ENCODE measurements around the gene NOS1AP.
"Not testable (repeated sequence)": the region's sequence is repeated elsewhere in the genome, so short reads cannot be mapped to it uniquely, and the experiment has no call there.

The NOS1AP gene

GRCh38 chr1:162059721-162060120 lies 9.8 kb upstream of the NOS1AP start:
- no peak for DNase-seq (ENCODE audit: low spot score)

- no peak for DNase-seq (ENCODE audit: low spot score)
Measured at GRCh38 chr1:162060314-162060713, 9.2 kb upstream of the NOS1AP start.

GRCh38 chr1:162062542-162063015 lies 6.9 kb upstream of the NOS1AP start:
- DNase-seq (ENCODE audit: low spot score) = no peak

- no peak for DNase-seq (ENCODE audit: low spot score)
Measured at GRCh38 chr1:162065016-162065415, 4.5 kb upstream of the NOS1AP start.

- not testable (repeated sequence) for DNase-seq (ENCODE audit: low spot score)
Measured at GRCh38 chr1:162066836-162067235, 2.7 kb upstream of the NOS1AP start.

GRCh38 chr1:162067466-162067865 lies 2.0 kb upstream of the NOS1AP start:
- no peak for DNase-seq (ENCODE audit: low spot score)

GRCh38 chr1:162068301-162068700 lies 1.2 kb upstream of the NOS1AP start:
- DNase-seq (ENCODE audit: low spot score) = no peak

- peak; percentile 8 for DNase-seq (ENCODE audit: low spot score)
Measured at GRCh38 chr1:162070094-162070748, 730 bp downstream of the NOS1AP start.

GRCh38 chr1:162070825-162071224 lies 1.3 kb downstream of the NOS1AP start:
- no peak for DNase-seq (ENCODE audit: low spot score)

- DNase-seq (ENCODE audit: low spot score) = no peak
Measured at GRCh38 chr1:162072740-162073139, 3.2 kb downstream of the NOS1AP start.

- no peak for DNase-seq (ENCODE audit: low spot score)
Measured at GRCh38 chr1:162074276-162075005, 5.0 kb downstream of the NOS1AP start.

- DNase-seq (ENCODE audit: low spot score) = no peak
Measured at GRCh38 chr1:162075862-162076261, 6.4 kb downstream of the NOS1AP start.

- DNase-seq (ENCODE audit: low spot score) = no peak
Measured at GRCh38 chr1:162077648-162078299, 8.3 kb downstream of the NOS1AP start.

GRCh38 chr1:162079030-162079429 lies 9.5 kb downstream of the NOS1AP start:
- no peak for DNase-seq (ENCODE audit: low spot score)

GRCh38 chr1:162080472-162081015 lies 11.1 kb downstream of the NOS1AP start:
- no peak for DNase-seq (ENCODE audit: low spot score)

- DNase-seq (ENCODE audit: low spot score) = no peak
Measured at GRCh38 chr1:162081316-162081715, 11.8 kb downstream of the NOS1AP start.

GRCh38 chr1:162082080-162082479 lies 12.6 kb downstream of the NOS1AP start:
- DNase-seq (ENCODE audit: low spot score) = not testable (repeated sequence)

- no peak for DNase-seq (ENCODE audit: low spot score)
Measured at GRCh38 chr1:162083273-162083672, 13.8 kb downstream of the NOS1AP start.

- no peak for DNase-seq (ENCODE audit: low spot score)
Measured at GRCh38 chr1:162085991-162086390, 16.5 kb downstream of the NOS1AP start.

GRCh38 chr1:162087111-162087510 lies 17.6 kb downstream of the NOS1AP start:
- no peak for DNase-seq (ENCODE audit: low spot score)

GRCh38 chr1:162087574-162087973 lies 18.1 kb downstream of the NOS1AP start:
- DNase-seq (ENCODE audit: low spot score) = no peak

- DNase-seq (ENCODE audit: low spot score) = no peak
Measured at GRCh38 chr1:162088281-162088969, 18.9 kb downstream of the NOS1AP start.
